ENCODE results near the gene SLC16A1. TPM values are rescaled to one million over a fixed set of nuclear protein-coding genes. Genes with fewer than 3 reads are reported as not detected.

SLC16A1 gene
- total and polyA plus RNA-seq, 2 of the 8 experiments (the other 6 are each of a cell fraction or from before 2014, with no cell fraction given), result 435 to 545 TPM

DNA sequence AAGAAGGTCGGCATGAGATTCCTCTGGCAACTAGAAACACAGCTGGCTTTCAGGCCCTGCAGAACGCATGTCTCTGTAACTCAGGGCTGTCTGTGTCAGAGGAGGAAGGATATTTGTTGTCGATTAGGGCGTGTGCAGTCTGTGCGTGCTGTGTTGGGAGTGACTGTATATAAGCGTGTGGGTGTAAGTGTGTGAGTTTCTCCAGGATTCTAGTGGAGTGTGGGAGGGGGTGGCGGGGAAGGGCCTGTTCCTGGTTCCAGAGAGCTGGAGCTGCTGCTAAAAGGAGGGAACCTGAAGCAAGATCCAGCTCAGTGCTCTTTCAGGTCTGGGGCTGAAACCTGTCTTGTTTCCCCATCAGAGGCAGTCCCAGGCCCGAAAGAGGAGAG lies 74.3 kb downstream of the SLC16A1 start:
- H2BK12ac ChIP-seq (ENCODE audit: low read depth, low read length), result peak overlapping the region; percentile 5; the same call in 1 of the 2 replicates
- no peaks in the 10 kb centered on the region for H3K27me3 ChIP-seq (replicated peaks in 1 of 4; ENCODE audit: control insufficient read depth in 3 of 4, extremely low read depth in 1 of 4, insufficient read depth in 3 of 4, low read length in 3 of 4)
- no peak overlapping the region for H3K4me2 ChIP-seq (ENCODE audit: insufficient read depth in 1 of 2, low read depth in 2 of 2, low read length in 2 of 2)
- no peaks in the 10 kb centered on the region for H3K79me1 ChIP-seq (ENCODE audit: low read depth, low read length)
- FAIRE-seq (no peak), DNase-seq (ENCODE audit: low read depth in 1 of 2, low spot score in 2 of 2) (no peak)
- WGBS, 2 experiments (ENCODE audit: extremely low coverage in 1 of 2, insufficient coverage in 1 of 2, insufficient read length in 1 of 2, insufficient replicate concordance in 2 of 2, low coverage in 1 of 2, low lambda C conversion rate in 2 of 2, missing lambda C conversion rate in 1 of 2), result 91% methylated on average over 8 of the region's 8 CpGs; no CpG with 5 or more reads in 1 of the 2 experiments
- H3K79me2 ChIP-seq (ENCODE audit: control insufficient read depth in 1 of 2, insufficient read depth in 2 of 2, low read length in 2 of 2), result no peaks in the 10 kb centered on the region
- peaks cover 0 to 14% (median 5%) of the 10 kb centered on the region in 4 experiments; a peak in 4 of 7 replicates for H3K4me1 ChIP-seq (replicated peaks in 1 of 4; ENCODE audit: control insufficient read depth in 3 of 4, insufficient read depth in 4 of 4, low read length in 3 of 4)
- peak overlapping the region; percentile 51 for H4K5ac ChIP-seq (ENCODE audit: insufficient read length, low read depth, low read length)
- peak overlapping the region; percentile 88 for H4K91ac ChIP-seq (replicated peaks; ENCODE audit: insufficient read length, low read length)
- peak overlapping the region; percentile 100 for H2BK20ac ChIP-seq (ENCODE audit: low read length)
- H3K4ac ChIP-seq (replicated peaks; ENCODE audit: insufficient read length, low read depth, low read length), result no peak overlapping the region
- peak overlapping the region; percentile 48 for H2BK120ac ChIP-seq (replicated peaks; ENCODE audit: low read depth, low read length)
- H2AFZ ChIP-seq (ENCODE audit: low read length), result no peak overlapping the region
- H4K20me1 ChIP-seq (replicated peaks in 1 of 2; ENCODE audit: control insufficient read depth in 1 of 2, insufficient read depth in 2 of 2, low read length in 2 of 2), result no peaks in the 10 kb centered on the region
- H4K8ac ChIP-seq (ENCODE audit: extremely low read depth, insufficient read depth, low read length), result no peak overlapping the region
- peak overlapping the region; percentile 99 for H2BK15ac ChIP-seq (ENCODE audit: low read length)
- ChIA-PET POLR2A (ENCODE audit: partially characterized antibody) (interaction anchor here (0.7 to 3.9 kb wide), 6 partner anchors 11 to 161 kb away, joined by 4 to 38 read pairs (median 4); no protein-coding TSS in a partner anchor), CTCF (ENCODE audit: partially characterized antibody) (interaction anchor here (0.7 to 5.6 kb wide), 39 partner anchors 8 to 258 kb away, joined by 3 to 40 read pairs (median 5); partner anchors contain the start of genes LRIG2 and PPM1J)
- no peak overlapping the region for H3K56ac ChIP-seq (replicated peaks; ENCODE audit: insufficient read length, low read depth, low read length)
- H3K9me3 ChIP-seq (ENCODE audit: insufficient read depth in 2 of 2, low read depth in 1 of 2, low read length in 1 of 2), result no peaks in the 10 kb centered on the region
- no peak overlapping the region for H3K14ac ChIP-seq (ENCODE audit: insufficient read length)
- 0 out of 2 replicates have a peak overlapping the region, but pooled peaks have one; percentile 65 for H2AK5ac ChIP-seq (ENCODE audit: low read depth, low read length)
- H3K9ac ChIP-seq (replicated peaks in 1 of 4; ENCODE audit: extremely low read depth in 1 of 4, low read depth in 3 of 4, low read length in 3 of 4), result no peak overlapping the region
- no peak overlapping the region for H3K4me3 ChIP-seq (ENCODE audit: extremely low read depth in 1 of 4, insufficient read depth in 2 of 4, low read depth in 3 of 4, low read length in 4 of 4)
- H3K27ac ChIP-seq (ENCODE audit: low read depth, low read length), result no peak overlapping the region
- peak overlapping the region; percentile 5 for H3K18ac ChIP-seq (ENCODE audit: extremely low read depth, low read length)
- H2BK5ac ChIP-seq (ENCODE audit: low read depth, low read length), result peak overlapping the region; percentile 75; the same call in 1 of the 2 replicates
- H3K36me3 ChIP-seq (ENCODE audit: control insufficient read depth in 2 of 4, insufficient read depth in 4 of 4, low read length in 3 of 4), result no peaks in the 10 kb centered on the region
- H3K23ac ChIP-seq (ENCODE audit: insufficient read length), result no peak overlapping the region
- H3K23me2 ChIP-seq (ENCODE audit: low read depth, low read length), result no peaks in the 10 kb centered on the region
- TF ChIP-seq SIX5 (IDR thresholded peaks at IDR 0.05; ENCODE audit: low read depth, low read length) (no peak), SP1 (IDR thresholded peaks at IDR 0.05; ENCODE audit: low read depth, low read length) (no peak), SAP30 (IDR thresholded peaks at IDR 0.05; ENCODE audit: insufficient read depth, insufficient replicate concordance, low read length) (no peak), RBBP5 (IDR thresholded peaks at IDR 0.05; ENCODE audit: borderline replicate concordance, low read depth, low read length) (no peak), TCF12 (IDR thresholded peaks at IDR 0.05; ENCODE audit: low read depth, low read length) (no peak), TEAD4 (IDR thresholded peaks at IDR 0.05; ENCODE audit: low read depth, low read length) (no peak), YY1 (IDR thresholded peaks at IDR 0.05; ENCODE audit: low read depth, low read length) (no peak), CEBPB (IDR thresholded peaks at IDR 0.05; ENCODE audit: low read depth, low read length) (no peak), SP2 (IDR thresholded peaks at IDR 0.05; ENCODE audit: low read length) (no peak), NRF1 (IDR thresholded peaks at IDR 0.05; ENCODE audit: low read depth, low read length) (no peak), JUN (IDR thresholded peaks at IDR 0.05; ENCODE audit: low read depth, low read length) (no peak), EP300 (IDR thresholded peaks at IDR 0.05; ENCODE audit: borderline replicate concordance in 1 of 2, low read depth in 2 of 2, low read length in 2 of 2) (no peak), ASH2L (IDR thresholded peaks at IDR 0.05; ENCODE audit: low read length) (no peak)
- TF ChIP-seq, protein P1, sequence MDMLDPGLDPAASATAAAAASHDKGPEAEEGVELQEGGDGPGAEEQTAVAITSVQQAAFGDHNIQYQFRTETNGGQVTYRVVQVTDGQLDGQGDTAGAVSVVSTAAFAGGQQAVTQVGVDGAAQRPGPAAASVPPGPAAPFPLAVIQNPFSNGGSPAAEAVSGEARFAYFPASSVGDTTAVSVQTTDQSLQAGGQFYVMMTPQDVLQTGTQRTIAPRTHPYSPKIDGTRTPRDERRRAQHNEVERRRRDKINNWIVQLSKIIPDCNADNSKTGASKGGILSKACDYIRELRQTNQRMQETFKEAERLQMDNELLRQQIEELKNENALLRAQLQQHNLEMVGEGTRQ (IDR thresholded peaks at IDR 0.05; ENCODE audit: low read length), result no peak

Measured in H1 (cell line).